GM13976 (cell line): ENCODE data around the gene NGEF.

Source experiments
- DNase-seq: peaks from one replicate; pipeline ENCODE4 v3.0.0; 2012; ENCODE audit warnings: low spot score
- CTCF ChIP-seq: IDR thresholded peaks from 2 replicates; pipeline ENCODE4 v1.5.1; 2012; ENCODE audit warnings: borderline replicate concordance, mild to moderate bottlenecking; ENCODE audit not compliant: insufficient read depth; ENCODE audit errors: extremely low read depth, missing control alignments, control extremely low read depth
- in situ Hi-C: fragments of 300-500 bp; cut with MboI; formaldehyde crosslinking; loops from one replicate; pipeline ENCODE4 v1.12.0; 2022; ENCODE audit warnings: low sequenced_read_pairs, mixed read lengths, inconsistent platforms; ENCODE audit not compliant: unreplicated experiment

NGEF gene

GRCh38 chr2:232924433-232924832, 88.6 kb downstream of the NGEF start:
- DNase-seq, result no peak
- TF ChIP-seq CTCF, result no peak
- in situ Hi-C loops, result no loop called here

GRCh38 chr2:232920760-232921159, 92.3 kb downstream of the NGEF start:
- TF ChIP-seq CTCF, result no peak
- DNase-seq, result no peak
- in situ Hi-C loops, result no loop called here

- in situ Hi-C loops, result no loop called here
- no peak for DNase-seq
- no peak for TF ChIP-seq CTCF
These were observed 93.0 kb downstream of the NGEF start for GRCh38 chr2:232920055-232920454.

- DNase-seq, result no peak
- TF ChIP-seq CTCF, result no peak
- in situ Hi-C loops, result no loop called here
These were observed 93.9 kb downstream of the NGEF start for GRCh38 chr2:232919141-232919540.

GRCh38 chr2:232913903-232914302, 99.2 kb downstream of the NGEF start:
- DNase-seq, result no peak
- no peak for TF ChIP-seq CTCF
- in situ Hi-C loops, result no loop called here

- no peak for DNase-seq
- no peak for TF ChIP-seq CTCF
- in situ Hi-C loops, result no loop called here
These were observed 101.3 kb downstream of the NGEF start for GRCh38 chr2:232911712-232912277.

- in situ Hi-C loops, result no loop called here
- TF ChIP-seq CTCF, result no peak
- DNase-seq, result no peak
These were observed 102.7 kb downstream of the NGEF start for GRCh38 chr2:232910376-232910775.
